Esophagus muscularis mucosa (tissue), 4 donors: Measurements from ENCODE around the gene DRC7. TPM values are rescaled to one million over a fixed set of nuclear protein-coding genes. Genes with fewer than 3 reads are reported as not detected.

ENCODE experiments used
- DNase-seq: peaks from one replicate; pipeline ENCODE4 v3.0.0-alpha.2; 2017; ENCODE audit errors: extremely low spot score
- H3K27ac ChIP-seq, 4 donors: fragments of 200-600 bp; sonication (generic); replicated peaks in 1 of 4; 1 replicate in 3 of 4; 2 replicates in 1 of 4; pipeline ENCODE4 v1.5.1; 2016 to 2019; ENCODE audit warnings: mild to moderate bottlenecking in 1 of 4
- H3K27me3 ChIP-seq, 4 donors: fragments of 200-600 bp; sonication (generic); one replicate each; pipeline versions ENCODE4 v1.5.1 to v1.6.0; 2016 to 2019
- H3K36me3 ChIP-seq, 4 donors: fragments of 200-600 bp; sonication (generic); one replicate each; pipeline ENCODE4 v1.5.1; 2016 to 2019
- H3K4me1 ChIP-seq, 4 donors: fragments of 200-600 bp; sonication (generic); one replicate each; pipeline ENCODE4 v1.5.1; 2016 to 2019
- H3K4me3 ChIP-seq, 4 donors: fragments of 200-600 bp; sonication (generic); 1 replicate in 2 of 4; 2 replicates in 2 of 4; pipeline ENCODE4 v1.5.1; 2016 to 2019; ENCODE audit warnings: mild to moderate bottlenecking in 4 of 4, moderate library complexity in 1 of 4
- H3K9me3 ChIP-seq, 4 donors: fragments of 200-600 bp; sonication (generic); 1 replicate in 3 of 4; 2 replicates in 1 of 4; pipeline ENCODE4 v1.5.1; 2016 to 2019
- CTCF ChIP-seq, 3 experiments: fragments of 200-600 bp in 2 of 3; fragments of 450-650 bp in 1 of 3; sonication (generic) in 2 of 3; IDR thresholded peaks; one replicate each; pipeline ENCODE4 v1.5.1; 2017 to 2019; ENCODE audit warnings: antibody characterized with exemption in 3 of 3, mild to moderate bottlenecking in 2 of 3, moderate library complexity in 1 of 3
- EP300 ChIP-seq: sonication (generic); formaldehyde crosslinking; IDR thresholded peaks from one replicate; pipeline ENCODE4 v1.6.1; 2017; ENCODE audit warnings: antibody characterized with exemption
- POLR2A ChIP-seq: fragments of 450-650 bp; IDR thresholded peaks from one replicate; pipeline ENCODE4 v1.6.1; 2017; ENCODE audit warnings: antibody characterized with exemption, moderate library complexity, mild to moderate bottlenecking, low read depth
- POLR2AphosphoS5 ChIP-seq, 2 donors: sonication (generic); formaldehyde crosslinking; IDR thresholded peaks; one replicate each; pipeline ENCODE4 v1.6.1; 2017; ENCODE audit warnings: antibody characterized with exemption in 2 of 2
- WGBS: methylation state at CpG from one replicate; pipeline ENCODE4 v1.1.5; 2018; 5-methylcytosine and 5-hydroxymethylcytosine counted together
- intact Hi-C: fragments of 100-400 bp; cut with DNase I; formaldehyde crosslinking; loops from one replicate; pipeline ENCODE4 v1.15.1; 2023
- total RNA-seq, 4 donors: library from RNA; depleted of rRNA; stranded (reverse); fragments of >200 nt; gene quantifications; one replicate each; pipeline versions ENCODE4 v1.1.0 to v1.2.1, GENCODE V29; 2016

Gene DRC7
- total RNA-seq, 4 donors from 2014 or later, result under 0.01 to 0.17 TPM; not detected in 2

DNA sequence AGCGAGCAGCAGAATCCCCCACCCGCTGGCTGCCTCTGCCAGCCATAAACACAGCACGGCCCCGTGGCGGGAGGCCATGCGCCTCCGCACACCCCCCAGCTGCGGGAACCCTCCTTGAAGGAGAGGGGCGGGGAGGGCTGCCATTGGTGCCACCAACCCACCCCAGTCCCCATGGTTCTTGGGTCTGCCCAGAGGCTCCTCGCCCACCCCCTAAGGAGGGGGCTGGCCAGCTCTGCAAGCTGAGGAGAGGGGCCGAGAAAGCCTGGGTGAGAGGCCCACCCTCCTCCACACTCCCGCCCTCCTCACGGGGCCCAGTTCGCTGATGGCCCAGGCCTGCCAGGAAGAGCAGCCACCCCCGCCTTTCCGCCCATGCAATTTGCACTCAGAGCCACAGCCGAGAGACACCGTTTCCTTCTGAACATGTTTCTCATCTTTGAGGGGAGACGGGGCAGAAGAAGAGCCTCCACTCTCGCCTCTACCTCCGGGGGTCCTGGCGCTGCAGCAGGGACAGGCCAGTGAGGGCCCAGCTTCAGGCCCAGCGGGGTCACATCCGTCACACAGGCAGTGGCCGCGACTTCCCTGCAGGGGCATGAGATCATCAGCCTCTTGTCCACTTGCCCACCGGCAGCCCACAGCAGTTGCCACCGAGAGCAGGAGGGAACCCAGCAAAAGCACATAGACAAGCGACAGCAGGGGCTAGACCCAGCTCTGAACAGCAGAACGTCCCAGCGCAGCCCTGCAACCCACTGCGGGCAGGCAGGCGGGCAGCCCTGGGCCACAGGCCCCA is 63.9 kb downstream of the DRC7 start:
- intact Hi-C loops, result loop anchor here (5.0 kb wide), 2 partner anchors 49 to 244 kb away; partner anchors contain the start of genes USB1 and ZNF319
- H3K4me3 ChIP-seq, result no peak overlapping the region
- H3K9me3 ChIP-seq, result no peaks in the 10 kb centered on the region
- H3K27ac ChIP-seq, result peak overlapping the region; percentile 7 to 55 (median 38)
- H3K36me3 ChIP-seq, result peaks cover under 1 to 93% (median 85%) of the 10 kb centered on the region in 4 donors
- no peak for DNase-seq
- WGBS, result 76% methylated on average over 30 of the region's 33 CpGs
- H3K4me1 ChIP-seq, result peaks cover 0 to 15% (median 11%) of the 10 kb centered on the region in 4 donors
- TF ChIP-seq POLR2A (no peak), POLR2AphosphoS5 (IDR thresholded peaks at IDR 0.05) (no peak), CTCF (IDR thresholded peaks at IDR 0.05) (no peak), EP300 (no peak)
- no peaks in the 10 kb centered on the region for H3K27me3 ChIP-seq

DNA sequence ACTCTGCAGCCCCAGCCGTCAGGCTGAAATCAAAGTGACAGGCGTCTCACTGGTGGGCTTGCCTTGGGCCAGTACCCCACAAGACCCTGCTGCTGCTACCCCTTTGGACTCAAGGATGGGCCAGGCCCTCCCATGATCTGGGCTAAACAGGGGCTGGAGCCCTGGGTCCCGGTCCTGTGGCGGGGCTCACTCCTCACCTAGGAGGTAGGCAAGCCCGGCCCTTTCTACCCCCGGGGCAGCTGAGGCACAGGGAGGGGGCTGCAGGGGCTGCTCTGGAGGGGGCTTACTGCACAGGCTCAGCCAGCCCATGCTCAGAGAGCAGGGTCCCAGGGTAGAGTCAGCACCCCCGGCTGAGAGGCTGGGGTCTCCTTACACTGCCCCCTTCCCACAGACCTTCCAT is 64.5 kb downstream of the DRC7 start:
- Histone ChIP-seq H3K27ac (peak overlapping the region in 1 of 4 donors; percentile 27), H3K4me1 (peaks cover 0 to 15% (median 12%) of the 10 kb centered on the region in 4 donors), H3K4me3 (no peak overlapping the region), H3K27me3 (no peaks in the 10 kb centered on the region), H3K36me3 (peaks cover 0 to 93% (median 86%) of the 10 kb centered on the region in 4 donors), H3K9me3 (no peaks in the 10 kb centered on the region)
- WGBS, result 92% methylated on average over 6 of the region's 7 CpGs
- DNase-seq, result no peak
- TF ChIP-seq POLR2A (no peak), POLR2AphosphoS5 (IDR thresholded peaks at IDR 0.05) (no peak), EP300 (no peak), CTCF (IDR thresholded peaks at IDR 0.05) (no peak)
- intact Hi-C loops, result loop anchor here (5.0 kb wide), 2 partner anchors 48 to 243 kb away; partner anchors contain the start of genes USB1 and ZNF319

DNA sequence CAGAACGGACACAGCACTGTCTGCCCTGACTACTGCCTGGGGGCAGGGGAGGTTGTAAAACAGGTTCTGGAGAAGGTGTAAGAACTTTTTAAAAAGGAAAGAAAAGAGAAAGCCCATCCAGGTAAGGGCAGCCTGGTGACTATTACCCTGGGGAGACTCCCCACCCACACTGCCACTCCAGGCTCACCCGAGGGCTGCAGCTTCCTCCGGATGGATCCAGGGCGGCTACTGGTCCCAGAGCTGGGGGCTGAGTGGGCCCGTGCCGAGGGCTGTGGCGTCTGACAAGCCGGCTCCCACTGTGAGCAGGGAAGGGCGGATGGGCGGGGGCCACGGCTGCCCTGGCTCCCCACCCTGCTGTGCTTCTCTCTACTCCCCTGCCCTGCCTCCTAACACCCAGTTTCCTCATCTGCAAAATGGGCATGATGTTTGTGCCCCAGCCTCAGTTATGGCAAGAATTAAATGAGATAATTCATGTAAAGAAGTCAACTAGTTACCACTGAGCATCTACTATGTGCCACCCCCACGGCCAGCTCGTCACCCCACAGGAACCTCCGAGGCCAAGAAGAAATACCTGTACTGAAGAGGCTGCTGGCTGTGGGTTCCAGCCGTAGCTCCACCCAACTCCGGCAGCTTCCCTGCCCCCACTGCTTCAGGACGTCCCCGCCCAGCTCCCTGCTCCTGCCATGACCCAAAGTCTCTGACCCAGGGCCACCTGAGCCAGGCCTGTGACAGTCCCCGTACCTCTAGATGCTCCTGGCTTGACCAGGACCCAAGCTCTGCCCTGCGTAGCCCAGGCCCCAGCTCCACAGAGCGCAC is 65.1 kb downstream of the DRC7 start:
- H3K27ac ChIP-seq, result peak overlapping the region in 1 of 4 donors; percentile 27
- intact Hi-C loops, result loop anchor here (5.0 kb wide), 2 partner anchors 48 to 243 kb away; partner anchors contain the start of genes USB1 and ZNF319
- H3K36me3 ChIP-seq, result peaks cover 0 to 94% (median 86%) of the 10 kb centered on the region in 4 donors
- no peaks in the 10 kb centered on the region for H3K9me3 ChIP-seq
- 79% methylated on average over 15 of the region's 21 CpGs for WGBS
- H3K27me3 ChIP-seq, result no peaks in the 10 kb centered on the region
- DNase-seq, result no peak
- H3K4me3 ChIP-seq, result no peak overlapping the region
- H3K4me1 ChIP-seq, result peaks cover 0 to 17% (median 14%) of the 10 kb centered on the region in 4 donors
- TF ChIP-seq POLR2A, result no peak
- no peak for TF ChIP-seq EP300
- no peak for TF ChIP-seq CTCF (IDR thresholded peaks at IDR 0.05)
- TF ChIP-seq POLR2AphosphoS5 (IDR thresholded peaks at IDR 0.05), result no peak

GRCh38 chr16:57760357-57761160 is 66.0 kb downstream of the DRC7 start:
- Histone ChIP-seq H3K9me3 (no peaks in the 10 kb centered on the region), H3K4me1 (peaks cover 0 to 18% (median 14%) of the 10 kb centered on the region in 4 donors), H3K36me3 (peaks cover 0 to 94% (median 84%) of the 10 kb centered on the region in 4 donors), H3K27ac (no peak overlapping the region), H3K4me3 (no peak overlapping the region), H3K27me3 (no peaks in the 10 kb centered on the region)
- intact Hi-C loops, result no loop called here
- TF ChIP-seq POLR2A (no peak), CTCF (IDR thresholded peaks at IDR 0.05) (no peak), POLR2AphosphoS5 (IDR thresholded peaks at IDR 0.05) (no peak), EP300 (no peak)
- 83% methylated on average over 11 of the region's 40 CpGs for WGBS
- no peak for DNase-seq
